Endothelial cell of umbilical vein (primary cell): ENCODE results near the gene HERC6.

ENCODE experiments used
- EZH2 ChIP-seq: IDR thresholded peaks from 2 replicates; pipeline ENCODE4 v1.6.1; 2012; ENCODE audit warnings: borderline replicate concordance, low read depth, mild to moderate bottlenecking, moderate library complexity, low read length, inconsistent platforms; ENCODE audit not compliant: severe bottlenecking
- FOS ChIP-seq: IDR thresholded peaks from 2 replicates; pipeline ENCODE4 v1.6.1; 2011; ENCODE audit warnings: mild to moderate bottlenecking, low read length, moderate library complexity, borderline replicate concordance; ENCODE audit not compliant: insufficient read depth
- GATA2 ChIP-seq: IDR thresholded peaks from 2 replicates; pipeline ENCODE4 v1.7.0; 2011; ENCODE audit warnings: low read depth, mild to moderate bottlenecking, moderate library complexity, mixed read lengths, low read length; ENCODE audit not compliant: insufficient read length, insufficient read depth
- JUN ChIP-seq: IDR thresholded peaks from 2 replicates; pipeline ENCODE4 v1.6.1; 2011; ENCODE audit warnings: borderline replicate concordance, low read depth; ENCODE audit not compliant: insufficient read length, insufficient read depth
- MYC ChIP-seq: IDR thresholded peaks from one replicate; pipeline ENCODE4 v1.6.1; 2011; ENCODE audit warnings: mild to moderate bottlenecking, low read depth, low read length
- POLR2A ChIP-seq: IDR thresholded peaks from 2 replicates; pipeline ENCODE4 v1.6.1; 2012; ENCODE audit warnings: low read depth, mild to moderate bottlenecking, control low read depth, low read length
- POLR2AphosphoS5 ChIP-seq: IDR thresholded peaks from 2 replicates; pipeline ENCODE4 v1.6.1; 2012; ENCODE audit warnings: low read depth, mild to moderate bottlenecking, control low read depth, low read length, moderate library complexity; ENCODE audit not compliant: insufficient read depth
- TF ChIP-seq, protein P1 (sequence below), 2 donors: IDR thresholded peaks; 1 replicate in 1 of 2; 2 replicates in 1 of 2; pipeline ENCODE4 v1.5.1; 2011; ENCODE audit warnings: low read length in 2 of 2, mild to moderate bottlenecking in 2 of 2, moderate library complexity in 2 of 2, control low read depth in 1 of 2, inconsistent platforms in 1 of 2, low read depth in 1 of 2; ENCODE audit not compliant: insufficient read depth in 1 of 2; ENCODE audit errors: extremely low read depth in 1 of 2
- TF ChIP-seq, protein P2 (sequence below): IDR thresholded peaks from 2 replicates; pipeline ENCODE4 v1.6.1; 2011; ENCODE audit not compliant: insufficient read depth, insufficient read length

DNA sequence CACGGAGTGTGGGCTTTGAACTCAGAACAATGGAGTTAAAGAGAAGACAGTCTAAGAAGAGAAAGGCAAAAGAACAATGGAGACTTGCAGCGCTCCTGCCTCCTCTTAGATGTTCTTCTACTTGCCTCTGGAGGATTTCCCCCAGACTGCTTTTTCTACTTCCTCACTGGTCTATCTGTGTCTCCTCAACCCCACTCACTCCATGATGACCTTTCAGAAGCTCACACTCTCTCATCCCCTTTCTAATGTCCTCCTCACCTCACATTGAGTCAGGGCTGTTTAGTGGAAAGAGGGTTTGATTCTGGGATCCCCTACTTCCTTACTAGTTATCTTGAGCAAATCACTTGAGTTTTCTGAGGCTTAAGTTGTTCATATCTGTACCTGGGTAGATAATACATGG, 12.2 kb upstream of the HERC6 start:
- TF ChIP-seq POLR2A: no peak
- TF ChIP-seq, protein P1, sequence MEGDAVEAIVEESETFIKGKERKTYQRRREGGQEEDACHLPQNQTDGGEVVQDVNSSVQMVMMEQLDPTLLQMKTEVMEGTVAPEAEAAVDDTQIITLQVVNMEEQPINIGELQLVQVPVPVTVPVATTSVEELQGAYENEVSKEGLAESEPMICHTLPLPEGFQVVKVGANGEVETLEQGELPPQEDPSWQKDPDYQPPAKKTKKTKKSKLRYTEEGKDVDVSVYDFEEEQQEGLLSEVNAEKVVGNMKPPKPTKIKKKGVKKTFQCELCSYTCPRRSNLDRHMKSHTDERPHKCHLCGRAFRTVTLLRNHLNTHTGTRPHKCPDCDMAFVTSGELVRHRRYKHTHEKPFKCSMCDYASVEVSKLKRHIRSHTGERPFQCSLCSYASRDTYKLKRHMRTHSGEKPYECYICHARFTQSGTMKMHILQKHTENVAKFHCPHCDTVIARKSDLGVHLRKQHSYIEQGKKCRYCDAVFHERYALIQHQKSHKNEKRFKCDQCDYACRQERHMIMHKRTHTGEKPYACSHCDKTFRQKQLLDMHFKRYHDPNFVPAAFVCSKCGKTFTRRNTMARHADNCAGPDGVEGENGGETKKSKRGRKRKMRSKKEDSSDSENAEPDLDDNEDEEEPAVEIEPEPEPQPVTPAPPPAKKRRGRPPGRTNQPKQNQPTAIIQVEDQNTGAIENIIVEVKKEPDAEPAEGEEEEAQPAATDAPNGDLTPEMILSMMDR (IDR thresholded peaks at IDR 0.05; ENCODE audit: extremely low read depth in 1 of 2, insufficient read depth in 1 of 2, low read depth in 1 of 2, low read length in 2 of 2): no peak
- TF ChIP-seq EZH2: no peak
- no peak for TF ChIP-seq GATA2
- TF ChIP-seq POLR2AphosphoS5: no peak
- TF ChIP-seq, protein P2, sequence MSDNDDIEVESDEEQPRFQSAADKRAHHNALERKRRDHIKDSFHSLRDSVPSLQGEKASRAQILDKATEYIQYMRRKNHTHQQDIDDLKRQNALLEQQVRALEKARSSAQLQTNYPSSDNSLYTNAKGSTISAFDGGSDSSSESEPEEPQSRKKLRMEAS: no peak
- no peak for TF ChIP-seq MYC
- no peak for TF ChIP-seq FOS
- no peak for TF ChIP-seq JUN
